Measurements from ENCODE around the gene LOXL1. TPM values are rescaled to one million over a fixed set of nuclear protein-coding genes. Genes with fewer than 3 reads are reported as not detected.
"Not testable (repeated sequence)": the region's sequence is repeated elsewhere in the genome, so short reads cannot be mapped to it uniquely, and the experiment has no call there.

LOXL1 gene
- total RNA-seq, 1 donor from 2014 or later, result 1.0 TPM

- intact Hi-C loops (cut with micrococcal nuclease), result no loop called here
Observed at GRCh38 chr15:73937296-73937695, 11.0 kb downstream of the LOXL1 start.

- intact Hi-C loops (cut with micrococcal nuclease), result no loop called here
Observed at GRCh38 chr15:73937726-73938125, 11.5 kb downstream of the LOXL1 start.

DNA sequence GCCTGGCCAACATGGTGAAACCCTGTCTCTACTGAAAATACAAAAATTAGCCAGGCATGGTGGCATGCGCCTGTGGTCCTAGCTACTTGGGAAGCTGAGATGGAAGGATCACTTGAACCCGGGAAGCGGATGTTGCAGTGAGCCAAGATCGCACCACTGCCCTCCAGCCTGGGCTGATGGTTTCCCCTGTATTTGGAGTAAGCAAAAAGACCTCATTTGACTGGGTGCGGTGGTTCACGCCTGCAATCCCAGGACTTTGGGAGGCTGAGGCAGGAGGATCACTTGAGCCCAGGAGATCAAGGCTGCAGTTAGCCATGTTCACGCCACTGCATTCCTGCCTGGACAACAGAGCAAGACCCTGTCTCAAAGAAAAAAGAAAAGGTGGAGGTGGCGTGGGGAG lies 12.3 kb downstream of the LOXL1 start:
- intact Hi-C loops (cut with micrococcal nuclease), result not testable (repeated sequence)

- intact Hi-C loops (cut with micrococcal nuclease), result no loop called here
Observed at GRCh38 chr15:73939138-73939537, 12.9 kb downstream of the LOXL1 start.

GRCh38 chr15:73940061-73940981 lies 14.1 kb downstream of the LOXL1 start:
- intact Hi-C loops (cut with micrococcal nuclease), result no loop called here

GRCh38 chr15:73941044-73941443 lies 14.8 kb downstream of the LOXL1 start:
- intact Hi-C loops (cut with micrococcal nuclease), result no loop called here

GRCh38 chr15:73941449-73941848 lies 15.2 kb downstream of the LOXL1 start:
- intact Hi-C loops (cut with micrococcal nuclease), result no loop called here

DNA sequence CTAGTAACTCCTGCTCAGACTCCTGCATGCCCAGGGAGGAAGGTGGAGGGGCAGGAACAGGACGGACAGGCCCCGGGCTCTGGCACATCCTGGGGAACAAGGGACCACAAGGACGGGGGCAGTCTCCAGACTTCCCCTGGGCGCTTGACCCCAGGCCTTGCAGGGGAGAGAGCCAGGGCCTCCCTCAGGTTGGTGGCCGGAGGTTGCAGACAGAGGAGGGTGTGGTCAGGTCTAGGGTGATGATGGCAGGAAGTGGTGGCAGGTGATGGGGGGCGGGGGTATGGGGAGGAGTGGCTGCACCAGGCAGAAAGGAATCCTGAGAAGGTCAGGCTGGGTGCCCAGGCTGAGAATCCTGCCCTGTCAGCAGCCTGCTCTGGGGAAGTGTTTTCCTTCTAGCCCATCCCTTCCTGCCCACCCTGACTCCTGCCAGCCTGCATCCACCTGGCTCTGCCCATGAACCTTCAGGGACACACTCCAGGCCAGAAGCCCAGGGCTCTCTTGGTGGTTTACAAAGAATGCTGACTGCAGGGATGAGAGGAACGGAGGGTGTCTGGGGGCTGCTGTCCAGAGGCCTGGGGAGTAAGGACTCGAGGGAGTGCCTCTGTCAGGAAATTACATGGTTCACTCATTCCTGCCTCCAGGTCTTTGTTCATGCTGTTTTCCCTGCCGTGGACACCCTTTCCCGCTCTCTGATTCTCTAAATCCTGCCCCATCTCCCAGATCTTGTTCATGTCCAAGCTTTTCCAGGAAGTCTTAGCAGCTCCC lies 15.8 kb downstream of the LOXL1 start:
- intact Hi-C loops (cut with micrococcal nuclease), result no loop called here

DNA sequence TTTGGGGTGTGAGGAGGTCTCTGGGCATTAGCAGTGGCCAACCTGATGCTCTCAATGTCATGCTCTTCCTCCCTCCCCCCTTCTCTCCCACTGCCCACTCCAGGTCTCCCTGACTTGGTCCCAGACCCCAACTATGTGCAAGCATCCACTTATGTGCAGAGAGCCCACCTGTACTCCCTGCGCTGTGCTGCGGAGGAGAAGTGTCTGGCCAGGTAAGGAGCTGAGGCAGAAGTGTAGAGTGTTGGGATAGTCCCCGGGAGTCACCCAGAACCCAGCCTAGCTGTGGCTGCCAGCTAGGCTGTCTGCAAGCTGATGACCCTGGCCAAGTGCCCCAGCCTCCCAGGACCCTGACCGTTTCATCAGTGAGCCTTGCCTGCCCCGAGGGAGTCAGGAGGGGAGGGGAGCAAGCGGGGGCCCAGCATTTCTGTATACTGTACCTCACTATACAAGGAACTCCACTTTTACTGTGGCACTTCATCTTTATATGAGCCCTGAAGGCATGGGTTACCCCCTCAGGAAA lies 16.5 kb downstream of the LOXL1 start:
- intact Hi-C loops (cut with micrococcal nuclease), result no loop called here

GRCh38 chr15:73944161-73945129 lies 18.2 kb downstream of the LOXL1 start:
- intact Hi-C loops (cut with micrococcal nuclease), result no loop called here

- intact Hi-C loops (cut with micrococcal nuclease), result no loop called here
Observed at GRCh38 chr15:73945130-73945508, 18.9 kb downstream of the LOXL1 start.

- intact Hi-C loops (cut with micrococcal nuclease), result no loop called here
Observed at GRCh38 chr15:73946046-73946721, 19.9 kb downstream of the LOXL1 start.

GRCh38 chr15:73946795-73947370 lies 20.6 kb downstream of the LOXL1 start:
- intact Hi-C loops (cut with micrococcal nuclease), result no loop called here

DNA sequence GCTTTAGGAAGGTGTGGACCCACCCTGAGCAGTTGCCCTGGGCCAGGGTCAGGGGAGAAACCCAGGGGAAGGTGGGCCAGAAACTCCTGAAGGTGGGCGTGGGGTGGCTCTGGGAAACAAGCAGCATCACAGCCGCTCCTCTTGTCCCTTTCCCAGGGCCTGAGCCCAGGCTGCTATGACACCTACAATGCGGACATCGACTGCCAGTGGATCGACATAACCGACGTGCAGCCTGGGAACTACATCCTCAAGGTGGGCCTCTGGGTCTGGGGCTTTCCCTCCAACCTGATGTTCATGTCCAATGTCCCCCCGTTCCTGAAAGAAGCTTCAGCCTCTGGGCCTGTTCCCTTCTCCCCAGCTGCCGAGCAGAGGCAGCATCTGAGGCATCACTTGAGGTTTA lies 21.4 kb downstream of the LOXL1 start:
- intact Hi-C loops (cut with micrococcal nuclease), result no loop called here

- intact Hi-C loops (cut with micrococcal nuclease), result no loop called here
Observed at GRCh38 chr15:73948396-73948795, 22.1 kb downstream of the LOXL1 start.

- intact Hi-C loops (cut with micrococcal nuclease), result no loop called here
Observed at GRCh38 chr15:73948982-73949381, 22.7 kb downstream of the LOXL1 start.

- intact Hi-C loops (cut with micrococcal nuclease), result no loop called here
Observed at GRCh38 chr15:73949496-73949895, 23.2 kb downstream of the LOXL1 start.

- intact Hi-C loops (cut with micrococcal nuclease), result no loop called here
Observed at GRCh38 chr15:73950479-73950830, 24.2 kb downstream of the LOXL1 start.

DNA sequence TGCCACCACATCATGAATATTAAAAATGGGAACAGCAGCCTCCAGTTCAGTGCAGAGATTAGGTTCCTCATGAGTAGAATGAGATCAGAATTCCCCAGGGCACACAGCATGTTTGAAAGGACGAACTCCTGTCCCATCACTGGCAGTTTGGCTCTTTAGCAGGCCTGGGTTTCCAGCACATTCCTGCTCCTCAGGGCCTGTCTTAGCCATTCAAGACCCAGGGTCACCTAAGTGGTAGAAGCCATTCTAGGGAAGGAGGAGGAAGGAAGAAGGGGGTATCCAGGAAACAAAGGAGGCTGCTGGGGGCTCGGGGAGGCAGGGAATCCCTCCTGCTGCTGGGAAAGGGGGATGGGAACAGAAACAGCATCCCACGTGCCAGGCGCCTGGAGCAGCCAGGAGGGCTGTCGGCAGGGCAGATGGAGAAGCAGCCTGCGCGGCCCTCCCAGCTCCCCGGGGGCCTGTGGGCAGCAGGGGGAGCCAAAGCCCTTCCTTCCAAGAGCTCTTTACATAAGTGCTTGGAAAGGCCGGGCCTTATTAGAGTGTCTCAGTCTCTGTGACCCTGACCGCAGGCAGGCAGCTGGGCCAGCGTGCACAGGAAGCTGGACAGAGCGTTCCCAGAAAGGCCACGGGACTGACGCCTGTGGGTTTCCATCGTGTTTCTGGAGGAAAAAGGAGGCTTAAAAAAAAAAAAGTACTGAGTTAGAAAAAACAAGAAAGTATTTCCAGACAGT lies 24.7 kb downstream of the LOXL1 start:
- intact Hi-C loops (cut with micrococcal nuclease), result loop anchor here (1.0 kb wide), 1 partner anchor 13 kb away; no protein-coding TSS in a partner anchor

All from T-helper 1 cell treated with Interleukin-12 subunit alpha and Interleukin-12 subunit beta and Interleukin-4 antibody, amounts not matched to agents 30 ng/mL and 1 ng/mL, for 36 hours (primary cell).